SK-N-SH treated with all-trans-retinoic acid at 6 μM for 48 hours (cell line): ENCODE results near the gene EIF3B.

Source experiments
- GLIS3 ChIP-seq: fragments of 250-450 bp; sonication (Bioruptor Pico); IDR thresholded peaks from 2 replicates; pipeline ENCODE4 v1.5.0; 2020; ENCODE audit warnings: mild to moderate bottlenecking, moderate library complexity
- ISL1 ChIP-seq: fragments of 250-450 bp; sonication (Bioruptor Pico); IDR thresholded peaks from 2 replicates; pipeline ENCODE4 v2.1.2; 2022; ENCODE audit warnings: mild to moderate bottlenecking, moderate library complexity

GRCh38 chr7:2425749-2426148 lies 71.1 kb downstream of the EIF3B start:
- TF ChIP-seq GLIS3 (CRISPR knock-in tag) (no peak), ISL1 (CRISPR knock-in tag) (no peak)
